Measurements from ENCODE around the gene TTLL9. TPM values are rescaled to one million over a fixed set of nuclear protein-coding genes. Genes with fewer than 3 reads are reported as not detected.

Gene TTLL9
- total and polyA plus RNA-seq, 2 donors (not counting 1 experiment from before 2014, with no cell fraction given) = 0.74 to 0.76 TPM

DNA sequence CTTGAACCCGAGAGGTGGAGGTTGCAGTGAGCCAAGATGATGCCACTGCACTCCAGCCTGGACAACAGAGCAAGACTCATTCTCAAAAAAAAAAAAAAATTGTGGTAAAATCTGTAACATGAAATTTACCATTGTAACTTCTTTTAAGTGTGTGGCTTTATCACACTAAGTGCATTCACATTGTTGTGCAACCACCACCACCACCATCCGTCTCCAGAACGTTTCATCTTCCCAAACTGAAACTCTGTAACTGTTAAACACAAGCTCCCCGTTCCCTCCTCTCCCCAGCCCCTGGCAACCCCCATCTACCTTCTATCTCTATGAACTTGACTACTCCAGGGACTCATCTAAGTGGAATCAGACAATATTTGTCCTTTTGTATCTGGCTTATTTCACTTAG is 51.7 kb downstream of the TTLL9 start:
- ChIA-PET CTCF (no interaction called here), POLR2A (no interaction called here)
- no peak overlapping the region for H3K4me3 ChIP-seq (ENCODE audit: control extremely low read depth in 1 of 5, extremely low read depth in 1 of 5, insufficient read depth in 1 of 5, low read depth in 2 of 5, low read length in 4 of 5)
- WGBS (ENCODE audit: insufficient coverage) = 78% methylated on average over 3 of the region's 4 CpGs
- DNase-seq = no peak
- H4K20me1 ChIP-seq (ENCODE audit: control insufficient read depth, insufficient read depth, low read length, poor library complexity, severe bottlenecking) = no peaks in the 10 kb centered on the region
- H3K4me2 ChIP-seq (replicated peaks; ENCODE audit: low read depth, low read length, poor library complexity, severe bottlenecking) = no peak overlapping the region
- H3K36me3 ChIP-seq (replicated peaks in 1 of 2; ENCODE audit: control extremely low read depth in 1 of 2, control insufficient read depth in 1 of 2, extremely low read depth in 1 of 2, insufficient read depth in 2 of 2, low read length in 1 of 2) = no peaks in the 10 kb centered on the region
- peaks cover 0 to 8% (median 1%) of the 10 kb centered on the region in 4 experiments for H3K27me3 ChIP-seq (replicated peaks in 1 of 4; ENCODE audit: control extremely low read depth in 1 of 4, control insufficient read depth in 3 of 4, insufficient read depth in 4 of 4, low read length in 3 of 4)
- H3K79me2 ChIP-seq (ENCODE audit: control insufficient read depth, insufficient read depth, low read length) = no peaks in the 10 kb centered on the region
- no peak for ATAC-seq (ENCODE audit: low read depth)
- no peak overlapping the region for H3K27ac ChIP-seq (ENCODE audit: low read length in 2 of 2)
- H3K4me1 Mint-ChIP-seq = peaks cover 9% of the 10 kb centered on the region
- H2AFZ ChIP-seq (ENCODE audit: insufficient read depth, low read depth, low read length, poor library complexity, severe bottlenecking) = no peak overlapping the region
- no peak overlapping the region for H3K4me3 Mint-ChIP-seq
- H3K4me1 ChIP-seq (ENCODE audit: control insufficient read depth in 2 of 2, insufficient read depth in 2 of 2, low read length in 2 of 2) = peaks cover 0 to 6% of the 10 kb centered on the region in 2 donors
- H3K27ac Mint-ChIP-seq = no peak overlapping the region
- H3K9me3 Mint-ChIP-seq (ENCODE audit: insufficient read depth) = no peaks in the 10 kb centered on the region
- no peak overlapping the region for H3K9ac ChIP-seq (ENCODE audit: low read length)
- TF ChIP-seq, protein P1, sequence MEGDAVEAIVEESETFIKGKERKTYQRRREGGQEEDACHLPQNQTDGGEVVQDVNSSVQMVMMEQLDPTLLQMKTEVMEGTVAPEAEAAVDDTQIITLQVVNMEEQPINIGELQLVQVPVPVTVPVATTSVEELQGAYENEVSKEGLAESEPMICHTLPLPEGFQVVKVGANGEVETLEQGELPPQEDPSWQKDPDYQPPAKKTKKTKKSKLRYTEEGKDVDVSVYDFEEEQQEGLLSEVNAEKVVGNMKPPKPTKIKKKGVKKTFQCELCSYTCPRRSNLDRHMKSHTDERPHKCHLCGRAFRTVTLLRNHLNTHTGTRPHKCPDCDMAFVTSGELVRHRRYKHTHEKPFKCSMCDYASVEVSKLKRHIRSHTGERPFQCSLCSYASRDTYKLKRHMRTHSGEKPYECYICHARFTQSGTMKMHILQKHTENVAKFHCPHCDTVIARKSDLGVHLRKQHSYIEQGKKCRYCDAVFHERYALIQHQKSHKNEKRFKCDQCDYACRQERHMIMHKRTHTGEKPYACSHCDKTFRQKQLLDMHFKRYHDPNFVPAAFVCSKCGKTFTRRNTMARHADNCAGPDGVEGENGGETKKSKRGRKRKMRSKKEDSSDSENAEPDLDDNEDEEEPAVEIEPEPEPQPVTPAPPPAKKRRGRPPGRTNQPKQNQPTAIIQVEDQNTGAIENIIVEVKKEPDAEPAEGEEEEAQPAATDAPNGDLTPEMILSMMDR (IDR thresholded peaks at IDR 0.05) = no peak
- TF ChIP-seq EZH2 (IDR thresholded peaks at IDR 0.05; ENCODE audit: borderline replicate concordance, insufficient read depth, low read depth, low read length, poor library complexity, severe bottlenecking) = no peak
- peaks cover 12% of the 10 kb centered on the region for H3K27me3 Mint-ChIP-seq
- H3K9me3 ChIP-seq (ENCODE audit: control extremely low read depth in 1 of 3, control insufficient read depth in 2 of 3, insufficient read depth in 1 of 3, low read length in 2 of 3) = no peaks in the 10 kb centered on the region
- intact Hi-C loops (cut with micrococcal nuclease) = no loop called here

DNA sequence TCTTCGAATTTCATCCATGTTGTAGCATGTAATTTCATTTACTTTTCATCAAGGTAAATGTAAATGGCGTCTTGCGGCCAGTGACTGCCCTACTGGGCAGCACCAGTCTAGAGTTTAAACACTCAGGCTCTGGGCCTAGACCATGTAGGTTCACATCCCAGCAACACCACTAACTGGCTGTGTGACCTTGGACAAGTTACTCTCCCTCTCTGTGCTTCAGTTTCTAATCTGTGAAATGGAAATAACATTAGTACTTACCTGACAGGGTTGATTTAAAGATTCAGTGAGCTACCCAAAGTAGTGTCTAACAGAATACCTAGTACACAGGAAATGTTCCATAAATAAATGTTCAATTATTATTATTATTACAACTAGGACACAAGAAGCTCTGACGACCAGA is 52.2 kb downstream of the TTLL9 start:
- no peaks in the 10 kb centered on the region for H3K9me3 ChIP-seq (ENCODE audit: control extremely low read depth in 1 of 3, control insufficient read depth in 2 of 3, insufficient read depth in 1 of 3, low read length in 2 of 3)
- TF ChIP-seq EZH2 (IDR thresholded peaks at IDR 0.05; ENCODE audit: borderline replicate concordance, insufficient read depth, low read depth, low read length, poor library complexity, severe bottlenecking) = no peak
- TF ChIP-seq, protein P1 (IDR thresholded peaks at IDR 0.05) = no peak
- H3K4me2 ChIP-seq (replicated peaks; ENCODE audit: low read depth, low read length, poor library complexity, severe bottlenecking) = no peak overlapping the region
- no peak for DNase-seq
- Mint-ChIP-seq H3K4me3 (no peak overlapping the region), H3K27ac (no peak overlapping the region), H3K9me3 (ENCODE audit: insufficient read depth) (no peaks in the 10 kb centered on the region), H3K27me3 (peaks cover 14% of the 10 kb centered on the region), H3K4me1 (peaks cover 9% of the 10 kb centered on the region)
- no CpG with 5 or more reads among the region's 4 CpGs for WGBS (ENCODE audit: insufficient coverage)
- H4K20me1 ChIP-seq (ENCODE audit: control insufficient read depth, insufficient read depth, low read length, poor library complexity, severe bottlenecking) = no peaks in the 10 kb centered on the region
- POLR2A ChIA-PET = no interaction called here
- H3K27ac ChIP-seq (ENCODE audit: low read length in 2 of 2) = no peak overlapping the region
- no peak overlapping the region for H3K9ac ChIP-seq (ENCODE audit: low read length)
- intact Hi-C loops (cut with micrococcal nuclease) = no loop called here
- peaks cover 0 to 6% of the 10 kb centered on the region in 2 donors for H3K4me1 ChIP-seq (ENCODE audit: control insufficient read depth in 2 of 2, insufficient read depth in 2 of 2, low read length in 2 of 2)
- no peak for ATAC-seq (ENCODE audit: low read depth)
- H3K27me3 ChIP-seq (replicated peaks in 1 of 4; ENCODE audit: control extremely low read depth in 1 of 4, control insufficient read depth in 3 of 4, insufficient read depth in 4 of 4, low read length in 3 of 4) = peaks cover 0 to 8% (median 1%) of the 10 kb centered on the region in 4 experiments
- no peak overlapping the region for H2AFZ ChIP-seq (ENCODE audit: insufficient read depth, low read depth, low read length, poor library complexity, severe bottlenecking)
- CTCF ChIA-PET = no interaction called here
- H3K36me3 ChIP-seq (replicated peaks in 1 of 2; ENCODE audit: control extremely low read depth in 1 of 2, control insufficient read depth in 1 of 2, extremely low read depth in 1 of 2, insufficient read depth in 2 of 2, low read length in 1 of 2) = no peaks in the 10 kb centered on the region
- H3K4me3 ChIP-seq (ENCODE audit: control extremely low read depth in 1 of 5, extremely low read depth in 1 of 5, insufficient read depth in 1 of 5, low read depth in 2 of 5, low read length in 4 of 5) = no peak overlapping the region
- H3K79me2 ChIP-seq (ENCODE audit: control insufficient read depth, insufficient read depth, low read length) = no peaks in the 10 kb centered on the region

Measured in B cell (primary cell).